ENCODE measurements around the gene POLD3.

- no peak for TF ChIP-seq POLR2A (IDR thresholded peaks at IDR 0.05; ENCODE audit: low read depth)
- TF ChIP-seq, protein P1, sequence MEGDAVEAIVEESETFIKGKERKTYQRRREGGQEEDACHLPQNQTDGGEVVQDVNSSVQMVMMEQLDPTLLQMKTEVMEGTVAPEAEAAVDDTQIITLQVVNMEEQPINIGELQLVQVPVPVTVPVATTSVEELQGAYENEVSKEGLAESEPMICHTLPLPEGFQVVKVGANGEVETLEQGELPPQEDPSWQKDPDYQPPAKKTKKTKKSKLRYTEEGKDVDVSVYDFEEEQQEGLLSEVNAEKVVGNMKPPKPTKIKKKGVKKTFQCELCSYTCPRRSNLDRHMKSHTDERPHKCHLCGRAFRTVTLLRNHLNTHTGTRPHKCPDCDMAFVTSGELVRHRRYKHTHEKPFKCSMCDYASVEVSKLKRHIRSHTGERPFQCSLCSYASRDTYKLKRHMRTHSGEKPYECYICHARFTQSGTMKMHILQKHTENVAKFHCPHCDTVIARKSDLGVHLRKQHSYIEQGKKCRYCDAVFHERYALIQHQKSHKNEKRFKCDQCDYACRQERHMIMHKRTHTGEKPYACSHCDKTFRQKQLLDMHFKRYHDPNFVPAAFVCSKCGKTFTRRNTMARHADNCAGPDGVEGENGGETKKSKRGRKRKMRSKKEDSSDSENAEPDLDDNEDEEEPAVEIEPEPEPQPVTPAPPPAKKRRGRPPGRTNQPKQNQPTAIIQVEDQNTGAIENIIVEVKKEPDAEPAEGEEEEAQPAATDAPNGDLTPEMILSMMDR (IDR thresholded peaks at IDR 0.05), result no peak
Observed at GRCh38 chr11:74691755-74692154, 99.4 kb downstream of the POLD3 start.

Measured in esophagus muscularis mucosa (tissue), 3 donors.